GM10847 (cell line): Measurements from ENCODE around the gene CCNL2.

Experiments
- POLR2A ChIP-seq: IDR thresholded peaks from 2 replicates; pipeline ENCODE4 v1.6.1; 2011; ENCODE audit not compliant: insufficient read length; ENCODE audit errors: extremely low read depth

CCNL2 gene

DNA sequence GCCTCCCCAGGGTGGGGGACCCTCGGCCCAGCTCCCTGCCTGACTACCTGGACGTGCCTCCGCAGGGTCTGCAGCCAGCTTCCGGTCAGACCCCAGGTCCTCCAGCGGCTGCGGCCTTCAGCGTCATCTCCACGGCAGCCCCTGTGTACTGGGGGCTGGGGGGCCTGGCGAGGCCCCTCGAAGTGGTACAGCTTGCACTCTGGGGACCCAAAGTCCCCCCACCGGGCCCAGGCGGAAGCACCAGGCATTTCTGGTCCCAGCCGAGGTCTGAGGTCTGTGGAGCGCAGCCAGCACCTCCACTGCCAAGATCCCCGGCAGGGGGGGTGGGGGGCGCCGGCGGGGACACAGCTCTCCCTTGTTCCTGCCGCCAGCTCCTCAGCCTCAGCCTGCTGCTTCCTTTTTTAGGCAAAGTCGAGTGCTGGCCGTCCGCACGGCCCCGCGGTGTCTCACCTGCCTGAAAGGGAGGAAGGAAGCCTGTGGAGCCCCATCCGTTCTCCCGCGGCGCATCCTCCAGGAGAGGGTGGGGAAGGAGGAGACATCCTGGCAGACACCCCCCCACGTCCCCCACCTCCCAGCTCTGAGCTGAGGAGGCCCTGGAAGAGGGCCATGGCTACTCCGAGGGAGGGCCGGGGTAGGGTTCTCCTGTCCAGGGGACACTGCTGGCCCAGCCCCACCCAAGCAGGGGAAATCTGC is 35.1 kb upstream of the CCNL2 start:
- TF ChIP-seq POLR2A = no peak

GRCh38 chr1:1433804-1434130 is 34.6 kb upstream of the CCNL2 start:
- TF ChIP-seq POLR2A = no peak

- TF ChIP-seq POLR2A = no peak
Measured at GRCh38 chr1:1432951-1433803, 34.0 kb upstream of the CCNL2 start.

- no peak for TF ChIP-seq POLR2A
Measured at GRCh38 chr1:1432274-1432950, 33.3 kb upstream of the CCNL2 start.

DNA sequence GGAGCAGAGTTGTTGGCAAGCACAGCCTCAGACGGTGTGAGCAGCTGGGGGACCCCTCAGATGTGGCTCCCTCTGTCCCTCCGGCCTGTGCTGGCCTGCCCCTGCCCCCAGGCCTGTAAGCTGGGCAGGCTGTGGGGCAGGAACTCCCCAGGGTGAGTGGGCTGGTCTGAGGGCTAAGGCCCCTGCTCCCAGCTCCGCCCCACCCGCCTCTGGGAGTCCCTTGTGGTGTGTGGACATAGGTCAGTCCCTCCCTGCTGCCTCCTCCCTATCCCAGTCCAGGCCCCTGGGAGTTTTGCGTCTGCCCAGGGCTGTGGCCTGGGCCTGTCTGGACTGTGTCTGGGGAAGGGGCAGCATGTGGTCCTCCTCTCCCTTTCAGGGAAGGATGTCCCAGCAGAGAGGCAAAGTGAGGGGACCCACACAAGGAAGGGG is 32.7 kb upstream of the CCNL2 start:
- TF ChIP-seq POLR2A = no peak

DNA sequence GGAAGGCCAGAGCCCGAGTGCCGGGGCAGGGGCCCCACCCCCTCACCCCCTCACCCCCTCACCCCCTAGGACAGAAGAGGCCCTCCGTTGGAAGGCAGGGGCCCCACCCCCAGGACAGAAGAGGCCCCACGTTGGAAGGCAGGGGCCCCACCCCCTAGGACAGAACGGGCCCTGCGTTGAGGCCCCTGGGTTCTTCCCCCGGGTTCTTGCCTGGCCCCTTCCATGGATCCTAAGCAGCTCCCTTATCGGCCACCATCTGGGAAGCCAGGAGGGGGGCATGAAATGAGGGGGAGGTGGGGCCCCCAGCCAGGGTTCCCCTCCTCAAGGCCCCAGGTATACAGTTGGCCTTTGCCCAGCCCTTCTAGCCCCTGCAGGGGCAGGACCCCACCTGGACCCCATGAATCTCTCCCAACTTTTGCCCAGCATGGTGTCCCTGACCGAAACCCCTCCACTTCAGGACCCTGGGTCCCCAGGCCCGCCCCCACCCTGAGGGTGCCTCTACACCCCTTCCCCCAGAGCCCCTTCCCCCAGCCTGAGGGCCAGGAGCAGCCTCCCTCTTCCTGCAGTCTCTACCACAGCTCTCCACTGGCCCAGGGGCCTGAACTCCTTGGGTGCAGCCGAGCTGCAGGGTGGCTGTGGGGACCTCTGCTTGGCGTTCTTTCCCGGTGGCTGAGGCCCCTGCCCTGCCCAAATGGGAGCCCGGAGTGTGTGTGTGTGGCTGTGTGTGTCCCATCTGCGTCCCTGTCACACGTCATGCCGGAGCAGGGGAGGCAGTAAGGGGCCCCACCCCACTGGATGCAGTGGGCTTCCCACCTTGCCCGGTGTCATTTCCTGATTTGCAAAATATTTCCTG is 32.1 kb upstream of the CCNL2 start:
- TF ChIP-seq POLR2A = no peak

GRCh38 chr1:1430114-1430982 is 31.2 kb upstream of the CCNL2 start:
- no peak for TF ChIP-seq POLR2A

DNA sequence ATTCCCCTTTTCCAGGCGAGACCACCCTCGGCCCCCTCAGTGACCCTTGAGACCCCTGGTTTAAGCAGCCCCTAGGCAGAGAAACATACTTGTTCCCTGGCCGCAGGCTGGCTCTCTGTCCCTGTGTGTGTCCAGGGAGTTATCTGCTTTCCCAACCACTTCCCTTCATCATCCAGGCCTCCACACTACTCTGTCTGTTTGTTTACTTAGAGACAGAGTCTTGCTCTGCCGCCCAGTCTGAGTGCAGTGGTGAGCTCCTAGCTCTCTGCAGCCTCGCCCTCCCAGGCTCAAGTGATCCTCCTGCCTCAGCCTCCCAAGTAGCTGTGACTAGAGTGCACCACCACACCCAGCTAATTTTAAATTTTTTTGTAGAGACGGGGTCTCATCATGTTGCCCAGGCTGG is 30.5 kb upstream of the CCNL2 start:
- no peak for TF ChIP-seq POLR2A

- TF ChIP-seq POLR2A = no peak
Measured at GRCh38 chr1:1428174-1428573, 29.0 kb upstream of the CCNL2 start.

- TF ChIP-seq POLR2A = no peak
Measured at GRCh38 chr1:1427820-1428148, 28.6 kb upstream of the CCNL2 start.

DNA sequence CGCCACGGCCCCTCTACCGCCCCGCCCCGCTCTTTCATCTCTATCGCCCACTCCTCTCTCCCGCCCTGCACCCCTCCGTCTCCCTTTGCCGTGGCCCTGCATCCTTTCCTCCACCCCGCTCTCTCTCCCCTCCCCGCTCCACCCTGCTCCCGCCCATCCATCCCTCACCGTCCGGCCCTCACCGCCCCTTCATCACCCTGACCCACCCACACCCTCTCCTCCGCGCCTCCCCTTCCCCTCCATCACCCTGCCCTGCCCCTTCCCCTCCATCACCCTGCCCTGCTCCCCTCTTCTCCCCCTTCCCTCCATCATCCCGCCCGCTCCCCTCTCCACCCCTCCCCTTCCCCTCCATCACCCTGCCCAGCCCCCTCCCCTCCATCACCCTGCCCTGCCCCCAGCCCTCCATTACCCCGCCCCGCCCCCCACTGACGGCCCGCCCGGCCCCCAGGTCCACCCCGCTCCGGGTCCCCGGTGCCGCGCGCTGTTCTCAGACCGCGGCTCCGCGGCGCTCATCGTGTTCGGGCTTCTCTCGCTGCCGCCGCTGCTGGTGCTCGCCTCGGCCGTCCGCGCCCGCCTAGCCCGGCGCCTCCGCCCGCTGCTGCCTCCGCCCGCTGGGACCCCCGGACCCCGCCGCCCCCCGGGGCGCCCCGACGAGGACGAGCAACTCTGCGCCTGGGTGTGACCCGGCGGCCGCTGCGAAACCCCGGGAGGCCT is 28.1 kb upstream of the CCNL2 start:
- no peak for TF ChIP-seq POLR2A

- TF ChIP-seq POLR2A = no peak
Measured at GRCh38 chr1:1426496-1427105, 27.5 kb upstream of the CCNL2 start.

GRCh38 chr1:1425753-1426495 is 26.8 kb upstream of the CCNL2 start:
- no peak for TF ChIP-seq POLR2A
